Heart left ventricle (tissue), 16 donors: ENCODE data around the gene EPB41. TPM values are rescaled to one million over a fixed set of nuclear protein-coding genes. Genes with fewer than 3 reads are reported as not detected.
A peak's percentile ranks its signal among the peaks of the same experiment; 100 is the strongest.

Experiments used
- ATAC-seq, 4 donors: fragments of 200-7000 bp; cut with Tn5 transposase; one replicate each; pipeline ENCODE4 v1.9.1; 2020 to 2022; ENCODE audit warnings: moderate library complexity in 4 of 4, mild to moderate bottlenecking in 3 of 4, moderate number of reproducible peaks in 1 of 4
- DNase-seq, 5 donors: peaks; one replicate each; pipeline ENCODE4 v3.0.0-alpha.2; 2020
- H3K27ac ChIP-seq, 12 donors: fragments of 200-600 bp; sonication (generic) in 4 of 12; one replicate each; pipeline versions ENCODE4 v1.5.0 to v1.8.0; 2016 to 2022; ENCODE audit warnings: mild to moderate bottlenecking in 2 of 12
- H3K27me3 ChIP-seq, 9 donors: fragments of 200-600 bp; sonication (generic) in 2 of 9; one replicate each; pipeline versions ENCODE4 v1.5.1 to v1.8.0; 2016 to 2022; ENCODE audit warnings: mild to moderate bottlenecking in 3 of 9
- H3K36me3 ChIP-seq, 9 donors: fragments of 200-600 bp; sonication (generic) in 2 of 9; one replicate each; pipeline versions ENCODE4 v1.5.0 to v1.8.0; 2018 to 2022; ENCODE audit warnings: mild to moderate bottlenecking in 2 of 9
- H3K4me1 ChIP-seq, 12 donors: fragments of 200-600 bp; sonication (generic) in 4 of 12; one replicate each; pipeline versions ENCODE4 v1.5.0 to v1.8.0; 2016 to 2022; ENCODE audit warnings: mild to moderate bottlenecking in 3 of 12
- H3K4me3 ChIP-seq, 12 donors: fragments of 200-600 bp; sonication (generic) in 4 of 12; one replicate each; pipeline versions ENCODE4 v1.5.0 to v1.8.0; 2017 to 2022; ENCODE audit warnings: mild to moderate bottlenecking in 9 of 12, moderate library complexity in 4 of 12
- H3K9me3 ChIP-seq, 12 donors: fragments of 200-600 bp; sonication (generic) in 4 of 12; one replicate each; pipeline versions ENCODE4 v1.5.0 to v1.8.0; 2016 to 2022; ENCODE audit warnings: mild to moderate bottlenecking in 1 of 12
- CTCF ChIP-seq, 12 donors: fragments of 200-600 bp; sonication (generic) in 4 of 12; IDR thresholded peaks; one replicate each; pipeline versions ENCODE4 v1.5.0 to v1.8.0; 2018 to 2022; ENCODE audit warnings: antibody characterized with exemption in 12 of 12, mild to moderate bottlenecking in 5 of 12
- POLR2A ChIP-seq, 2 donors: fragments of 450-650 bp; IDR thresholded peaks; one replicate each; pipeline ENCODE4 v1.6.1; 2017; ENCODE audit warnings: antibody characterized with exemption in 2 of 2, mild to moderate bottlenecking in 2 of 2, moderate library complexity in 2 of 2
- WGBS, 4 donors: extraction: QIAGEN DNeasy Blood & Tissue Kit in 2 of 4; methylation state at CpG; one replicate each; pipeline versions ENCODE4 v1.1.5 to v1.1.7; 2013 to 2018; 5-methylcytosine and 5-hydroxymethylcytosine counted together
- intact Hi-C, 10 donors: fragments of 100-400 bp; cut with DNase I; formaldehyde crosslinking; loops; one replicate each; pipeline versions ENCODE4 v1.11.1 to v1.14.2; 2022
- polyA plus RNA-seq, 2 donors: library from polyadenylated mRNA; stranded (reverse); fragments of 200-250 nt; gene quantifications; one replicate each; pipeline ENCODE4 v1.2.3, GENCODE V29; 2013
- total RNA-seq, 9 donors: library from RNA; depleted of rRNA in 2 of 9; stranded (reverse); fragments of >200 nt in 2 of 9; fragmentation: NEBNext Ultra II Directional in 3 of 9; extraction: Animal tissue kit (Norgen Biotek cat#: 25700) in 3 of 9; gene quantifications; one replicate each; pipeline versions ENCODE4 v1.1.0 to v1.2.4, GENCODE V29; 2016 to 2023
- donor health status: ischemic (EF 13 %, LVEDD 7.1; RV severe dilation, severe dysfunction).
- donor health status: healthy with polysubstance abuse.
- donor health status: DM: no; HTN: yes; CAD: no.
- donor health status: DM: no; HTN: no; CAD: no.
- donor health status: ischemic (EF 25% LVEDD 6.9; RV normal size, moderate dysfunction).
- donor health status: ischemic (EF 25% LVEDD 5.7; RV mildly dilated, moderate dysfunction).
- donor health status: healthy.
- donor health status: DM: yes; HTN: yes; CAD: no.
- donor health status: ischemic (EF 35%, LVEDD 5.7; RV mildly dilated, moderate dysfunction).
- donor health status: nonischemic (EF 11% LVEDD 7.7; RV severe dilation, severe dysfunction).
- donor health status: DM: yes; HTN: yes; CAD: no.
- donor health status: PGD.
- donor health status: ischemic (EF 29% LVEDD 5.4; RV normal size, mild dysfunction).
- donor health status: nonischemic (EF 23%, LVEDD 6.1; RV moderate dilation, normal function).

EPB41 gene
- total and polyA plus RNA-seq, 11 donors, result 7.8 to 34.4 (median 20.1) TPM

- intact Hi-C loops, result loop anchor here in 6 of 10 donors (5.0 to 10.0 kb wide), 6 partner anchors 54 to 346 kb away; partner anchors contain the start of gene SRSF4 (in 2 of the 6)
- peaks cover 0 to 40% (median 18%) of the 10 kb centered on the region in 12 donors for H3K4me1 ChIP-seq
- H3K9me3 ChIP-seq, result no peaks in the 10 kb centered on the region
- TF ChIP-seq POLR2A (IDR thresholded peaks at IDR 0.05) (no peak), CTCF (IDR thresholded peaks at IDR 0.05) (peak in 11 of 12 donors; percentile 12 to 56 (median 39))
- peaks cover 0 to 49% (median 18%) of the 10 kb centered on the region in 9 donors for H3K27me3 ChIP-seq
- WGBS, 4 donors, result 36 to 66% (median 47%) methylated on average over 23 to 42 of the region's 42 CpGs
- peak overlapping the region in 2 of 12 donors; percentile 98 to 99 for H3K27ac ChIP-seq
- peak overlapping the region in 7 of 12 donors; percentile 56 to 90 (median 72) for H3K4me3 ChIP-seq
- peaks cover 0 to 25% (median 6%) of the 10 kb centered on the region in 9 donors for H3K36me3 ChIP-seq
- no peak for ATAC-seq
- peak in 3 of 5 donors; percentile 19 to 38 (median 28) for DNase-seq
Measured at GRCh38 chr1:29120947-29121485, 206.6 kb downstream of the EPB41 start.

- TF ChIP-seq CTCF (IDR thresholded peaks at IDR 0.05) (peak in 2 of 12 donors; percentile 2 to 4), POLR2A (IDR thresholded peaks at IDR 0.05) (no peak)
- H3K4me1 ChIP-seq, result peaks cover 0 to 40% (median 18%) of the 10 kb centered on the region in 12 donors
- intact Hi-C loops, result loop anchor here in 6 of 10 donors (5.0 to 10.0 kb wide), 6 partner anchors 53 to 347 kb away; partner anchors contain the start of gene SRSF4 (in 2 of the 6)
Measured at GRCh38 chr1:29121516-29121935, 207.2 kb downstream of the EPB41 start.

GRCh38 chr1:29121936-29122681 lies 207.7 kb downstream of the EPB41 start:
- TF ChIP-seq CTCF (IDR thresholded peaks at IDR 0.05) (no peak), POLR2A (IDR thresholded peaks at IDR 0.05) (no peak)
- Histone ChIP-seq H3K4me3 (peak overlapping the region; percentile 56 to 90 (median 77)), H3K4me1 (peaks cover 0 to 40% (median 18%) of the 10 kb centered on the region in 12 donors), H3K27ac (peak overlapping the region; percentile 63 to 99 (median 94)), H3K9me3 (no peaks in the 10 kb centered on the region), H3K27me3 (peaks cover 0 to 53% (median 18%) of the 10 kb centered on the region in 9 donors), H3K36me3 (peaks cover 0 to 15% (median 0%) of the 10 kb centered on the region in 9 donors)
- DNase-seq (peak in 3 of 5 donors; percentile 32 to 48 (median 46)), ATAC-seq (peak in 2 of 4 donors; percentile 1 to 2)
- 0 to 1% (median 1%) methylated on average over 36 to 81 of the region's 81 CpGs for WGBS, 4 donors
- intact Hi-C loops, result loop anchor here in 6 of 10 donors (5.0 to 10.0 kb wide), 6 partner anchors 53 to 347 kb away; partner anchors contain the start of gene SRSF4 (in 2 of the 6)

More at GRCh38 chr1:29121516-29121935, 207.2 kb downstream of the EPB41 start:
- 4 to 15% (median 9%) methylated on average over 9 to 59 of the region's 59 CpGs for WGBS, 4 donors
- Histone ChIP-seq H3K27ac (peak overlapping the region in 10 of 12 donors; percentile 63 to 99 (median 94)), H3K9me3 (no peaks in the 10 kb centered on the region), H3K27me3 (peaks cover 0 to 53% (median 18%) of the 10 kb centered on the region in 9 donors), H3K36me3 (peaks cover 0 to 21% (median 3%) of the 10 kb centered on the region in 9 donors), H3K4me3 (peak overlapping the region; percentile 56 to 90 (median 77))
- no peak for DNase-seq
- no peak for ATAC-seq
